H1 (cell line): Measurements from ENCODE around the gene NOMO2. TPM values are rescaled to one million over a fixed set of nuclear protein-coding genes. Genes with fewer than 3 reads are reported as not detected.
"Not testable (repeated sequence)": the region's sequence is repeated elsewhere in the genome, so short reads cannot be mapped to it uniquely, and the experiment has no call there.

ENCODE experiments used
- CTCF ChIA-PET: fragments of 300-600 bp; sonication (Branson Sonifier 250); formaldehyde crosslinking; loops from one replicate; lab custom pipeline; 2021; ENCODE audit not compliant: partially characterized antibody; lab: Charles Lee
- POLR2A ChIA-PET: fragments of 300-600 bp; sonication (Branson Sonifier 250); formaldehyde crosslinking; loops from one replicate; lab custom pipeline; 2021; ENCODE audit warnings: inconsistent platforms; ENCODE audit not compliant: partially characterized antibody; lab: Charles Lee
- DNase-seq, 2 experiments: peaks; one replicate each; pipeline versions ENCODE4 v3.0.0 to v3.0.0-alpha.2; 2010 to 2022; ENCODE audit warnings: low spot score in 2 of 2, low read depth in 1 of 2, mixed read lengths in 1 of 2
- FAIRE-seq: peaks from 2 replicates; lab custom pipeline; 2011; peaks lifted over from hg19 to GRCh38; lab: Jason Lieb, UNC
- H2AFZ ChIP-seq: 2 replicates; pipeline ENCODE4 v1.8.1; 2012; ENCODE audit warnings: low read length, inconsistent platforms
- H2AK5ac ChIP-seq: 2 replicates; pipeline ENCODE4 v1.6.1; 2013; ENCODE audit warnings: low read depth, low read length
- H2BK120ac ChIP-seq: replicated peaks from 2 replicates; pipeline ENCODE3; 2013; ENCODE audit warnings: low read depth, low read length, inconsistent platforms
- H2BK12ac ChIP-seq: 2 replicates; pipeline ENCODE4 v1.6.1; 2013; ENCODE audit warnings: low read depth, low read length
- H2BK15ac ChIP-seq: 2 replicates; pipeline ENCODE4 v1.6.1; 2013; ENCODE audit warnings: low read length
- H2BK20ac ChIP-seq: 2 replicates; pipeline ENCODE4 v1.6.1; 2013; ENCODE audit warnings: low read length
- H2BK5ac ChIP-seq: 2 replicates; pipeline ENCODE4 v1.6.1; 2013; ENCODE audit warnings: low read depth, low read length
- H3K14ac ChIP-seq: 2 replicates; pipeline ENCODE4 v1.6.1; 2013; ENCODE audit warnings: inconsistent platforms; ENCODE audit not compliant: insufficient read length
- H3K18ac ChIP-seq: 2 replicates; pipeline ENCODE4 v1.6.1; 2013; ENCODE audit warnings: low read length; ENCODE audit errors: extremely low read depth
- H3K23ac ChIP-seq: 2 replicates; pipeline ENCODE4 v1.6.1; 2013; ENCODE audit warnings: inconsistent platforms; ENCODE audit not compliant: insufficient read length
- H3K23me2 ChIP-seq: 2 replicates; pipeline ENCODE4 v1.6.1; 2013; ENCODE audit warnings: low read depth, low read length
- H3K27ac ChIP-seq: 2 replicates; pipeline ENCODE4 v1.6.1; 2011; ENCODE audit warnings: low read depth, low read length, inconsistent platforms
- H3K27me3 ChIP-seq, 4 experiments: replicated peaks in 1 of 4; 1 replicate in 1 of 4; 2 replicates in 3 of 4; pipeline versions ENCODE4 v1.6.1 to v1.8.1; 2011 to 2013; ENCODE audit warnings: low read length in 3 of 4, mild to moderate bottlenecking in 3 of 4, inconsistent platforms in 2 of 4, mixed read lengths in 2 of 4, moderate library complexity in 1 of 4; ENCODE audit not compliant: control insufficient read depth in 3 of 4, insufficient read depth in 3 of 4; ENCODE audit errors: extremely low read depth in 1 of 4
- H3K36me3 ChIP-seq, 4 experiments: 2 replicates each; pipeline versions ENCODE4 v1.6.1 to v1.8.1; 2011 to 2013; ENCODE audit warnings: mild to moderate bottlenecking in 4 of 4, low read length in 3 of 4, moderate library complexity in 2 of 4, control low read depth in 1 of 4, inconsistent platforms in 1 of 4; ENCODE audit not compliant: insufficient read depth in 4 of 4, control insufficient read depth in 2 of 4
- H3K4ac ChIP-seq: replicated peaks from 2 replicates; pipeline ENCODE3; 2013; ENCODE audit warnings: low read length, low read depth, mixed read lengths, inconsistent platforms; ENCODE audit not compliant: insufficient read length
- H3K4me1 ChIP-seq, 4 experiments: replicated peaks in 1 of 4; 1 replicate in 1 of 4; 2 replicates in 3 of 4; pipeline versions ENCODE4 v1.6.1 to v1.8.1; 2011 to 2013; ENCODE audit warnings: low read length in 3 of 4, inconsistent platforms in 2 of 4, mixed read lengths in 1 of 4; ENCODE audit not compliant: insufficient read depth in 4 of 4, control insufficient read depth in 3 of 4
- H3K4me2 ChIP-seq, 2 experiments: 2 replicates each; pipeline versions ENCODE4 v1.6.1 to v1.8.1; 2011 to 2013; ENCODE audit warnings: low read depth in 2 of 2, low read length in 2 of 2, control low read depth in 1 of 2, inconsistent platforms in 1 of 2, mild to moderate bottlenecking in 1 of 2; ENCODE audit not compliant: insufficient read depth in 1 of 2
- H3K4me3 ChIP-seq, 4 experiments: fragments of 200-600, 300-600 bp in 1 of 4; sonication (generic), shearing (Covaris generic), sonication (Bioruptor Twin) in 1 of 4; 2 replicates each; pipeline versions ENCODE4 v1.5.1 to v1.8.1; 2011 to 2016; ENCODE audit warnings: low read length in 4 of 4, low read depth in 3 of 4, control low read depth in 2 of 4, inconsistent platforms in 2 of 4, mild to moderate bottlenecking in 2 of 4, mixed read lengths in 1 of 4, moderate library complexity in 1 of 4; ENCODE audit not compliant: insufficient read depth in 2 of 4; ENCODE audit errors: extremely low read depth in 1 of 4
- H3K56ac ChIP-seq: replicated peaks from 2 replicates; pipeline ENCODE3; 2013; ENCODE audit warnings: low read depth, mild to moderate bottlenecking, mixed read lengths, low read length, inconsistent platforms; ENCODE audit not compliant: insufficient read length
- H3K79me1 ChIP-seq: 2 replicates; pipeline ENCODE4 v1.6.1; 2013; ENCODE audit warnings: low read depth, low read length, control low read depth
- H3K79me2 ChIP-seq, 2 experiments: 2 replicates each; pipeline versions ENCODE4 v1.6.1 to v1.8.1; 2012 to 2013; ENCODE audit warnings: low read length in 2 of 2, mild to moderate bottlenecking in 2 of 2, inconsistent platforms in 1 of 2; ENCODE audit not compliant: insufficient read depth in 2 of 2, control insufficient read depth in 1 of 2
- H3K9ac ChIP-seq, 4 experiments: replicated peaks in 1 of 4; 1 replicate in 1 of 4; 2 replicates in 3 of 4; pipeline versions ENCODE4 v1.6.1 to v1.8.1; 2011 to 2013; ENCODE audit warnings: low read depth in 3 of 4, low read length in 3 of 4, control low read depth in 2 of 4, mild to moderate bottlenecking in 2 of 4, moderate library complexity in 2 of 4, inconsistent platforms in 1 of 4; ENCODE audit errors: extremely low read depth in 1 of 4
- H3K9me3 ChIP-seq, 2 experiments: 2 replicates each; pipeline versions ENCODE4 v1.6.1 to v1.8.1; 2012 to 2013; ENCODE audit warnings: mild to moderate bottlenecking in 2 of 2, moderate library complexity in 2 of 2, control low read depth in 1 of 2, inconsistent platforms in 1 of 2, low read depth in 1 of 2, low read length in 1 of 2, mixed read lengths in 1 of 2; ENCODE audit not compliant: insufficient read depth in 2 of 2
- H4K20me1 ChIP-seq, 2 experiments: replicated peaks in 1 of 2; 2 replicates each; pipeline versions ENCODE3 to v1.8.1; 2011 to 2013; ENCODE audit warnings: inconsistent platforms in 2 of 2, low read length in 2 of 2, mild to moderate bottlenecking in 1 of 2; ENCODE audit not compliant: insufficient read depth in 2 of 2, control insufficient read depth in 1 of 2
- H4K5ac ChIP-seq: 2 replicates; pipeline ENCODE4 v1.6.1; 2013; ENCODE audit warnings: low read length, low read depth, mixed read lengths, inconsistent platforms; ENCODE audit not compliant: insufficient read length
- H4K8ac ChIP-seq: 2 replicates; pipeline ENCODE4 v1.8.0; 2013; ENCODE audit warnings: mild to moderate bottlenecking, moderate library complexity, low read length, inconsistent platforms; ENCODE audit not compliant: insufficient read depth; ENCODE audit errors: extremely low read depth
- H4K91ac ChIP-seq: replicated peaks from 2 replicates; pipeline ENCODE3; 2013; ENCODE audit warnings: low read length, mixed read lengths, inconsistent platforms; ENCODE audit not compliant: insufficient read length
- WGBS, 2 experiments: shearing (Covaris generic) in 1 of 2; methylation state at CpG; one replicate each; pipeline versions ENCODE4 v1.1.6 to v1.1.7; 2013 to 2015; ENCODE audit warnings: low lambda C conversion rate in 2 of 2, mixed read lengths in 2 of 2, inconsistent platforms in 1 of 2, low coverage in 1 of 2, missing lambda C conversion rate in 1 of 2; ENCODE audit not compliant: insufficient replicate concordance in 2 of 2, insufficient coverage in 1 of 2, insufficient read length in 1 of 2; ENCODE audit errors: extremely low coverage in 1 of 2, missing lambda C conversion rate in 1 of 2; 5-methylcytosine and 5-hydroxymethylcytosine counted together
- polyA plus RNA-seq, 7 experiments: library from polyadenylated mRNA; depleted of rRNA in 3 of 7; stranded (reverse) in 5 of 7; unstranded in 2 of 7; fragments of >200 nt in 5 of 7; fragments of 200-250 nt in 2 of 7; gene quantifications; 1 replicate in 5 of 7; 2 replicates in 1 of 7; 4 replicates in 1 of 7; pipeline versions ENCODE4 v1.2.1 to v1.2.3, GENCODE V29; 2011 to 2013; ENCODE audit warnings: missing spikeins in 2 of 7, mixed read lengths in 2 of 7
- total RNA-seq: library from RNA; stranded (reverse); fragmentation: NEBNext Ultra II Directional; extraction: Animal tissue kit (Norgen Biotek cat#: 25700); gene quantifications from 2 replicates; pipeline ENCODE4 v1.2.1, GENCODE V29; 2021

NOMO2 gene
- total and polyA plus RNA-seq, 2 of the 8 experiments (the other 6 are each of a cell fraction or from before 2014, with no cell fraction given): 116 to 137 TPM

GRCh38 chr16:18497032-18497431, 64.9 kb downstream of the NOMO2 start:
- H4K91ac ChIP-seq, H2BK15ac ChIP-seq, CTCF ChIA-PET, H3K36me3 ChIP-seq, H3K27me3 ChIP-seq, H4K5ac ChIP-seq, H3K4me3 ChIP-seq, H4K20me1 ChIP-seq, H3K23ac ChIP-seq, H3K23me2 ChIP-seq, H3K14ac ChIP-seq, DNase-seq, H3K9me3 ChIP-seq, H2BK12ac ChIP-seq, H3K79me2 ChIP-seq, H4K8ac ChIP-seq, H2AFZ ChIP-seq, H3K4ac ChIP-seq, H2BK120ac ChIP-seq, POLR2A ChIA-PET, H2BK20ac ChIP-seq, H2AK5ac ChIP-seq, H2BK5ac ChIP-seq, H3K79me1 ChIP-seq, FAIRE-seq, H3K18ac ChIP-seq, H3K9ac ChIP-seq, H3K27ac ChIP-seq, H3K56ac ChIP-seq, H3K4me2 ChIP-seq, H3K4me1 ChIP-seq: not testable (repeated sequence)
- no CpG with 5 or more reads among the region's 5 CpGs for WGBS, 2 experiments

DNA sequence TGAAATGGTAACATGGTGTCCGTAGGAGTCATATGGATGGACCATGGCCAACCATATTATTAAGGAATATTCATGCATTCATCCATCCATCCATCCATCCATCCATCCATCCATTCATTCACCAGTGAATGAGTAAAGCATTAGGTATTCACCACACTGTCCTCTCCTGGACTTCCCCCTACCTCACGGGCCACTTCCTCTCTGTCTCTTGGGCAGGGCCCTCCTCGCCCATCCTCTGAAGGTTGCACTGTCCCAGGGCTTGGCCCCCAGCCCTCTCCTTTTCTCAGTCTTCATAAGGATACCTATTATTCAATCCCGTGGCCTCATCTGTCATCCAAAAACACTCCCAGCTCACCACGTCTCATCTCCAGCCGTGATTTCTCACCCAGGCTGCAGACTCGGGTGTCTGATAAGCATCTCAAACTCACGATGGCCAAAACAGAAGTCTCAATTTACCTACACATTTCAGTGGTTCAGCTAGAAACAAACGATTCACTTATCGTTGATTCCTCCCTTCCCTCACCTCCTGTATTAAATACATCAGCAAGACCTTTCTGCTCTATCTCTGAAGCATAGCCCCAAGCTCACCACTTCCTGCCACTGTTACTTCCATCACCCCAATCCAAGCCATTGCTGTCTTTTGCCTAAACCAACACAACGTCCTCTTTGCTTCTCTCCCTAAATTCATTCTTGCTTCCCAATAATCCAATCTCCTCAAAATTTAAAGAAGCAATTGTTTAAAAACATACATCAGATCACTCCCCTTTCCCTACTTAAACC, 69.6 kb downstream of the NOMO2 start:
- H2BK12ac ChIP-seq, H3K9ac ChIP-seq, H3K23ac ChIP-seq, H3K23me2 ChIP-seq, H3K27ac ChIP-seq, H2BK120ac ChIP-seq, POLR2A ChIA-PET, H2BK20ac ChIP-seq, FAIRE-seq, H3K27me3 ChIP-seq, H3K18ac ChIP-seq, H3K79me2 ChIP-seq, H3K4ac ChIP-seq, CTCF ChIA-PET, H3K56ac ChIP-seq, H3K4me1 ChIP-seq, H4K5ac ChIP-seq, H4K91ac ChIP-seq, DNase-seq, H3K4me3 ChIP-seq, H3K4me2 ChIP-seq, H3K9me3 ChIP-seq, H3K14ac ChIP-seq, H4K8ac ChIP-seq, H2AK5ac ChIP-seq, H2BK15ac ChIP-seq, H3K79me1 ChIP-seq, H3K36me3 ChIP-seq, H2AFZ ChIP-seq, H2BK5ac ChIP-seq, H4K20me1 ChIP-seq: not testable (repeated sequence)
- no CpG with 5 or more reads among the region's 11 CpGs for WGBS, 2 experiments
